H1 (cell line): Measurements from ENCODE around the gene JADE3. TPM values are rescaled to one million over a fixed set of nuclear protein-coding genes. Genes with fewer than 3 reads are reported as not detected.

Source experiments
- CTCF ChIA-PET: fragments of 300-600 bp; sonication (Branson Sonifier 250); formaldehyde crosslinking; loops from one replicate; lab custom pipeline; 2021; ENCODE audit not compliant: partially characterized antibody; lab: Charles Lee
- POLR2A ChIA-PET: fragments of 300-600 bp; sonication (Branson Sonifier 250); formaldehyde crosslinking; loops from one replicate; lab custom pipeline; 2021; ENCODE audit warnings: inconsistent platforms; ENCODE audit not compliant: partially characterized antibody; lab: Charles Lee
- DNase-seq, 2 experiments: peaks; one replicate each; pipeline versions ENCODE4 v3.0.0 to v3.0.0-alpha.2; 2010 to 2022; ENCODE audit warnings: low spot score in 2 of 2, low read depth in 1 of 2, mixed read lengths in 1 of 2
- FAIRE-seq: peaks from 2 replicates; lab custom pipeline; 2011; peaks lifted over from hg19 to GRCh38; lab: Jason Lieb, UNC
- H2AFZ ChIP-seq: 2 replicates; pipeline ENCODE4 v1.8.1; 2012; ENCODE audit warnings: low read length, inconsistent platforms
- H2AK5ac ChIP-seq: 2 replicates; pipeline ENCODE4 v1.6.1; 2013; ENCODE audit warnings: low read depth, low read length
- H2BK120ac ChIP-seq: replicated peaks from 2 replicates; pipeline ENCODE3; 2013; ENCODE audit warnings: low read depth, low read length, inconsistent platforms
- H2BK12ac ChIP-seq: 2 replicates; pipeline ENCODE4 v1.6.1; 2013; ENCODE audit warnings: low read depth, low read length
- H2BK15ac ChIP-seq: 2 replicates; pipeline ENCODE4 v1.6.1; 2013; ENCODE audit warnings: low read length
- H2BK20ac ChIP-seq: 2 replicates; pipeline ENCODE4 v1.6.1; 2013; ENCODE audit warnings: low read length
- H2BK5ac ChIP-seq: 2 replicates; pipeline ENCODE4 v1.6.1; 2013; ENCODE audit warnings: low read depth, low read length
- H3K14ac ChIP-seq: 2 replicates; pipeline ENCODE4 v1.6.1; 2013; ENCODE audit warnings: inconsistent platforms; ENCODE audit not compliant: insufficient read length
- H3K18ac ChIP-seq: 2 replicates; pipeline ENCODE4 v1.6.1; 2013; ENCODE audit warnings: low read length; ENCODE audit errors: extremely low read depth
- H3K23ac ChIP-seq: 2 replicates; pipeline ENCODE4 v1.6.1; 2013; ENCODE audit warnings: inconsistent platforms; ENCODE audit not compliant: insufficient read length
- H3K23me2 ChIP-seq: 2 replicates; pipeline ENCODE4 v1.6.1; 2013; ENCODE audit warnings: low read depth, low read length
- H3K27ac ChIP-seq: 2 replicates; pipeline ENCODE4 v1.6.1; 2011; ENCODE audit warnings: low read depth, low read length, inconsistent platforms
- H3K27me3 ChIP-seq, 4 experiments: replicated peaks in 1 of 4; 1 replicate in 1 of 4; 2 replicates in 3 of 4; pipeline versions ENCODE4 v1.6.1 to v1.8.1; 2011 to 2013; ENCODE audit warnings: low read length in 3 of 4, mild to moderate bottlenecking in 3 of 4, inconsistent platforms in 2 of 4, mixed read lengths in 2 of 4, moderate library complexity in 1 of 4; ENCODE audit not compliant: control insufficient read depth in 3 of 4, insufficient read depth in 3 of 4; ENCODE audit errors: extremely low read depth in 1 of 4
- H3K36me3 ChIP-seq, 4 experiments: 2 replicates each; pipeline versions ENCODE4 v1.6.1 to v1.8.1; 2011 to 2013; ENCODE audit warnings: mild to moderate bottlenecking in 4 of 4, low read length in 3 of 4, moderate library complexity in 2 of 4, control low read depth in 1 of 4, inconsistent platforms in 1 of 4; ENCODE audit not compliant: insufficient read depth in 4 of 4, control insufficient read depth in 2 of 4
- H3K4ac ChIP-seq: replicated peaks from 2 replicates; pipeline ENCODE3; 2013; ENCODE audit warnings: low read length, low read depth, mixed read lengths, inconsistent platforms; ENCODE audit not compliant: insufficient read length
- H3K4me1 ChIP-seq, 4 experiments: replicated peaks in 1 of 4; 1 replicate in 1 of 4; 2 replicates in 3 of 4; pipeline versions ENCODE4 v1.6.1 to v1.8.1; 2011 to 2013; ENCODE audit warnings: low read length in 3 of 4, inconsistent platforms in 2 of 4, mixed read lengths in 1 of 4; ENCODE audit not compliant: insufficient read depth in 4 of 4, control insufficient read depth in 3 of 4
- H3K4me2 ChIP-seq, 2 experiments: 2 replicates each; pipeline versions ENCODE4 v1.6.1 to v1.8.1; 2011 to 2013; ENCODE audit warnings: low read depth in 2 of 2, low read length in 2 of 2, control low read depth in 1 of 2, inconsistent platforms in 1 of 2, mild to moderate bottlenecking in 1 of 2; ENCODE audit not compliant: insufficient read depth in 1 of 2
- H3K4me3 ChIP-seq, 4 experiments: fragments of 200-600, 300-600 bp in 1 of 4; sonication (generic), shearing (Covaris generic), sonication (Bioruptor Twin) in 1 of 4; 2 replicates each; pipeline versions ENCODE4 v1.5.1 to v1.8.1; 2011 to 2016; ENCODE audit warnings: low read length in 4 of 4, low read depth in 3 of 4, control low read depth in 2 of 4, inconsistent platforms in 2 of 4, mild to moderate bottlenecking in 2 of 4, mixed read lengths in 1 of 4, moderate library complexity in 1 of 4; ENCODE audit not compliant: insufficient read depth in 2 of 4; ENCODE audit errors: extremely low read depth in 1 of 4
- H3K56ac ChIP-seq: replicated peaks from 2 replicates; pipeline ENCODE3; 2013; ENCODE audit warnings: low read depth, mild to moderate bottlenecking, mixed read lengths, low read length, inconsistent platforms; ENCODE audit not compliant: insufficient read length
- H3K79me1 ChIP-seq: 2 replicates; pipeline ENCODE4 v1.6.1; 2013; ENCODE audit warnings: low read depth, low read length, control low read depth
- H3K79me2 ChIP-seq, 2 experiments: 2 replicates each; pipeline versions ENCODE4 v1.6.1 to v1.8.1; 2012 to 2013; ENCODE audit warnings: low read length in 2 of 2, mild to moderate bottlenecking in 2 of 2, inconsistent platforms in 1 of 2; ENCODE audit not compliant: insufficient read depth in 2 of 2, control insufficient read depth in 1 of 2
- H3K9ac ChIP-seq, 4 experiments: replicated peaks in 1 of 4; 1 replicate in 1 of 4; 2 replicates in 3 of 4; pipeline versions ENCODE4 v1.6.1 to v1.8.1; 2011 to 2013; ENCODE audit warnings: low read depth in 3 of 4, low read length in 3 of 4, control low read depth in 2 of 4, mild to moderate bottlenecking in 2 of 4, moderate library complexity in 2 of 4, inconsistent platforms in 1 of 4; ENCODE audit errors: extremely low read depth in 1 of 4
- H3K9me3 ChIP-seq, 2 experiments: 2 replicates each; pipeline versions ENCODE4 v1.6.1 to v1.8.1; 2012 to 2013; ENCODE audit warnings: mild to moderate bottlenecking in 2 of 2, moderate library complexity in 2 of 2, control low read depth in 1 of 2, inconsistent platforms in 1 of 2, low read depth in 1 of 2, low read length in 1 of 2, mixed read lengths in 1 of 2; ENCODE audit not compliant: insufficient read depth in 2 of 2
- H4K20me1 ChIP-seq, 2 experiments: replicated peaks in 1 of 2; 2 replicates each; pipeline versions ENCODE3 to v1.8.1; 2011 to 2013; ENCODE audit warnings: inconsistent platforms in 2 of 2, low read length in 2 of 2, mild to moderate bottlenecking in 1 of 2; ENCODE audit not compliant: insufficient read depth in 2 of 2, control insufficient read depth in 1 of 2
- H4K5ac ChIP-seq: 2 replicates; pipeline ENCODE4 v1.6.1; 2013; ENCODE audit warnings: low read length, low read depth, mixed read lengths, inconsistent platforms; ENCODE audit not compliant: insufficient read length
- H4K8ac ChIP-seq: 2 replicates; pipeline ENCODE4 v1.8.0; 2013; ENCODE audit warnings: mild to moderate bottlenecking, moderate library complexity, low read length, inconsistent platforms; ENCODE audit not compliant: insufficient read depth; ENCODE audit errors: extremely low read depth
- H4K91ac ChIP-seq: replicated peaks from 2 replicates; pipeline ENCODE3; 2013; ENCODE audit warnings: low read length, mixed read lengths, inconsistent platforms; ENCODE audit not compliant: insufficient read length
- NRF1 ChIP-seq: IDR thresholded peaks from 2 replicates; pipeline ENCODE4 v1.6.1; 2011; ENCODE audit warnings: mild to moderate bottlenecking, low read depth, low read length, improper control_type of control experiment
- POLR2A ChIP-seq, 2 experiments: IDR thresholded peaks; 1 replicate in 1 of 2; 2 replicates in 1 of 2; pipeline ENCODE4 v1.6.1; 2011; ENCODE audit warnings: low read depth in 2 of 2, low read length in 2 of 2, mild to moderate bottlenecking in 2 of 2; ENCODE audit errors: control extremely low read depth in 1 of 2
- SUZ12 ChIP-seq: fragments of 200-600 bp; sonication (generic); IDR thresholded peaks from 2 replicates; pipeline ENCODE4 v1.6.1; 2012; ENCODE audit warnings: mild to moderate bottlenecking, inconsistent platforms, low read length, moderate library complexity, mixed read lengths
- WGBS, 2 experiments: shearing (Covaris generic) in 1 of 2; methylation state at CpG; one replicate each; pipeline versions ENCODE4 v1.1.6 to v1.1.7; 2013 to 2015; ENCODE audit warnings: low lambda C conversion rate in 2 of 2, mixed read lengths in 2 of 2, inconsistent platforms in 1 of 2, low coverage in 1 of 2, missing lambda C conversion rate in 1 of 2; ENCODE audit not compliant: insufficient replicate concordance in 2 of 2, insufficient coverage in 1 of 2, insufficient read length in 1 of 2; ENCODE audit errors: extremely low coverage in 1 of 2, missing lambda C conversion rate in 1 of 2; 5-methylcytosine and 5-hydroxymethylcytosine counted together
- polyA plus RNA-seq, 7 experiments: library from polyadenylated mRNA; depleted of rRNA in 3 of 7; stranded (reverse) in 5 of 7; unstranded in 2 of 7; fragments of >200 nt in 5 of 7; fragments of 200-250 nt in 2 of 7; gene quantifications; 1 replicate in 5 of 7; 2 replicates in 1 of 7; 4 replicates in 1 of 7; pipeline versions ENCODE4 v1.2.1 to v1.2.3, GENCODE V29; 2011 to 2013; ENCODE audit warnings: missing spikeins in 2 of 7, mixed read lengths in 2 of 7
- total RNA-seq: library from RNA; stranded (reverse); fragmentation: NEBNext Ultra II Directional; extraction: Animal tissue kit (Norgen Biotek cat#: 25700); gene quantifications from 2 replicates; pipeline ENCODE4 v1.2.1, GENCODE V29; 2021

The JADE3 gene
- total and polyA plus RNA-seq, 2 of the 8 experiments (the other 6 are each of a cell fraction or from before 2014, with no cell fraction given), result 6.9 to 21.5 TPM

DNA sequence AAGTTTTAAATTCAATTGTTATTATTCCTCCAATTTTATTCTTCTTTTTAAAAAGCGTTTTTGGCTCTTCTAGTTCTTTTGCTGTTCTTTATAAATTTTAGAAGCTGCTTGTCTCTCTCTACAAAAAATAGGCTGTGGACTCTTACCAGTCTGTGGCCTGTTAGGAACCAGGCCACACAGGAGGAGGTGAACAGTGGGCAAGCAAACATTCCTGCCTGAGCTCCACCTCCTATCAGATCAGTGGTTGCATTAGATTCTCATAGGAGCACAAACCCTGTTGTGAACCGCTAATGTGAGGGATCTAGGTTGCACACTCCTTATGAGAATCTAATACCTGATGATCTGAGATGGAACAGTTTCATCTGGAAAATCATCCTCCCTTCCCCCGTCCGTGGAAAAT, 23.1 kb downstream of the JADE3 start:
- Histone ChIP-seq H4K91ac (no peak overlapping the region), H3K14ac (no peak overlapping the region), H4K8ac (no peak overlapping the region), H2BK12ac (no peak overlapping the region), H3K56ac (no peak overlapping the region), H4K20me1 (peaks cover 0 to 2% of the 10 kb centered on the region in 2 experiments)
- TF ChIP-seq SUZ12 (no peak), POLR2A (IDR thresholded peaks at IDR 0.05; ENCODE audit: control extremely low read depth in 1 of 2, low read depth in 2 of 2, low read length in 2 of 2) (no peak), NRF1 (no peak)
- TF ChIP-seq, all 59 proteins: peak for 0
- CTCF ChIA-PET, result interaction anchor here (0.9 kb wide), 1 partner anchor 32 kb away, joined by 3 read pairs; no protein-coding TSS in a partner anchor
- H3K4ac ChIP-seq, result no peak overlapping the region
- no peaks in the 10 kb centered on the region for H3K79me1 ChIP-seq
- no peak overlapping the region for H3K23ac ChIP-seq
- no peak overlapping the region for H2BK15ac ChIP-seq
- WGBS, 2 experiments, result 85% methylated on average over 4 of the region's 4 CpGs; no CpG with 5 or more reads in 1 of the 2 experiments
- no peak overlapping the region for H2AK5ac ChIP-seq
- no peak overlapping the region for H3K4me3 ChIP-seq
- no peak overlapping the region for H2AFZ ChIP-seq
- H3K4me1 ChIP-seq, result no peaks in the 10 kb centered on the region
- no peaks in the 10 kb centered on the region for H3K36me3 ChIP-seq
- H2BK5ac ChIP-seq, result no peak overlapping the region
- no peak overlapping the region for H3K27ac ChIP-seq
- H3K27me3 ChIP-seq, result no peaks in the 10 kb centered on the region
- FAIRE-seq (no peak), DNase-seq (no peak)
- POLR2A ChIA-PET, result interaction anchor here (1.5 kb wide), 1 partner anchor 23 kb away, joined by 5 read pairs; the partner anchor contains the start of gene JADE3
- no peaks in the 10 kb centered on the region for H3K23me2 ChIP-seq
- no peak overlapping the region for H3K18ac ChIP-seq
- no peaks in the 10 kb centered on the region for H3K9me3 ChIP-seq
- H3K9ac ChIP-seq, result no peak overlapping the region
- no peak overlapping the region for H2BK120ac ChIP-seq
- H4K5ac ChIP-seq, result no peak overlapping the region
- no peak overlapping the region for H3K4me2 ChIP-seq
- H3K79me2 ChIP-seq, result peaks cover 0 to 62% of the 10 kb centered on the region in 2 experiments; a peak in 2 of 4 replicates
- no peak overlapping the region for H2BK20ac ChIP-seq
